Retinal pigment epithelial cell (primary cell): ENCODE data around the gene HMGCS1.
"Not testable (repeated sequence)": the region's sequence is repeated elsewhere in the genome, so short reads cannot be mapped to it uniquely, and the experiment has no call there.

Experiments
- DNase-seq: peaks from one replicate; pipeline ENCODE4 v3.0.0-alpha.2; 2010; ENCODE audit warnings: low read depth
- H3K4me3 ChIP-seq: 2 replicates; pipeline ENCODE4 v1.5.1; 2011; ENCODE audit warnings: mild to moderate bottlenecking, low read length, control low read depth, moderate library complexity
- TF ChIP-seq, protein P1 (sequence below): conservative IDR thresholded peaks from 2 replicates; pipeline ENCODE4 v1.5.1; 2011; ENCODE audit warnings: low read depth, low read length, control low read depth, inconsistent platforms

HMGCS1 gene

DNA sequence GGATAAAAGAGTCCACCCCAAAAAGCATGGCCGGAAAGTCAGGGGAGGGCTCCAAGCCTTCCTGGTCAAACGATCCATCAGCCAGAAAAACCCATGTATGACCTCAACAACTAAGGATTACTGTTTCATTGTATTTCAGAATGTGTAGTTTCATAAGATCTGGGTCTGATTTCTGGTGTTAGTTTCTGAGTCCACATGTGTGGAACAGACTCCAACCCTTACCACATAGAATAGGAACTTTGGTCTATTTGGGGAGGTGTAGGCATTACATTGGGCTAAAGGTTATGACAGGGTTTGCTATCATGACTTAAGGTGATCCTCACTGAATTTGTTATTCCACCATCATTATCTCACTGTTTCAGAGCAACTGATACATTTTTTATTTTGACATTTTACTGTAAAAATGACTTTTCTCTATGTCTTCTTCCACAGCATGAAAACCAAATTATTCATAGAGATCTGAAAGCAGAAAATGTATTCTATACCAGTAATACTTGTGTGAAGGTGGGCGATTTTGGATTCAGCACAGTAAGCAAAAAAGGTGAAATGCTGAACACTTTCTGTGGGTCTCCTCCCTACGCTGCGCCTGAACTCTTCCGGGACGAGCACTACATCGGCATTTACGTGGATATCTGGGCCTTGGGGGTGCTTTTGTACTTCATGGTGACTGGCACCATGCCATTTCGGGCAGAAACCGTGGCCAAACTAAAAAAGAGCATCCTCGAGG is 33.5 kb downstream of the HMGCS1 start:
- TF ChIP-seq, protein P1, sequence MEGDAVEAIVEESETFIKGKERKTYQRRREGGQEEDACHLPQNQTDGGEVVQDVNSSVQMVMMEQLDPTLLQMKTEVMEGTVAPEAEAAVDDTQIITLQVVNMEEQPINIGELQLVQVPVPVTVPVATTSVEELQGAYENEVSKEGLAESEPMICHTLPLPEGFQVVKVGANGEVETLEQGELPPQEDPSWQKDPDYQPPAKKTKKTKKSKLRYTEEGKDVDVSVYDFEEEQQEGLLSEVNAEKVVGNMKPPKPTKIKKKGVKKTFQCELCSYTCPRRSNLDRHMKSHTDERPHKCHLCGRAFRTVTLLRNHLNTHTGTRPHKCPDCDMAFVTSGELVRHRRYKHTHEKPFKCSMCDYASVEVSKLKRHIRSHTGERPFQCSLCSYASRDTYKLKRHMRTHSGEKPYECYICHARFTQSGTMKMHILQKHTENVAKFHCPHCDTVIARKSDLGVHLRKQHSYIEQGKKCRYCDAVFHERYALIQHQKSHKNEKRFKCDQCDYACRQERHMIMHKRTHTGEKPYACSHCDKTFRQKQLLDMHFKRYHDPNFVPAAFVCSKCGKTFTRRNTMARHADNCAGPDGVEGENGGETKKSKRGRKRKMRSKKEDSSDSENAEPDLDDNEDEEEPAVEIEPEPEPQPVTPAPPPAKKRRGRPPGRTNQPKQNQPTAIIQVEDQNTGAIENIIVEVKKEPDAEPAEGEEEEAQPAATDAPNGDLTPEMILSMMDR, result no peak

DNA sequence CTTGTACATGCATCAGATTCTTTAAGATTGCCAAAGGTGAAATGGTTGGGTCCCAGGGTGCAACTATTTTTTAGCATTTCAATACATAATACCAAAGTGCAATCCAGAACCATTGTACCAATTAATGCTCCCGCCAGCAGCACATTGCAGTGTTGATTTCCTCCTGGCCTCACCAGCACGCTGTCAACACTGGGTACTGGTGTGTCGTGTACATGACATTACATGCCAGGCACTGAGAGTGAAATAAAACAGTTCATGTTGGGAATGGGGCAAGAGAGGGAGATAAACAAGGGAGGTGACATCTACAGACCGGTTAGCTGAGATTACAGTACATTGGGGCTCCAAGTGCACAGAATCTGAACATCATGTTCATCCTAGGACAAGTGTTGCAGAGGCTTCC is 37.8 kb downstream of the HMGCS1 start:
- DNase-seq, result no peak
- TF ChIP-seq, protein P1, result no peak
- H3K4me3 ChIP-seq, result no peak overlapping the region

More for the DNA sequence above, 33.5 kb downstream of the HMGCS1 start:
- no peak for DNase-seq
- H3K4me3 ChIP-seq, result no peak overlapping the region

DNA sequence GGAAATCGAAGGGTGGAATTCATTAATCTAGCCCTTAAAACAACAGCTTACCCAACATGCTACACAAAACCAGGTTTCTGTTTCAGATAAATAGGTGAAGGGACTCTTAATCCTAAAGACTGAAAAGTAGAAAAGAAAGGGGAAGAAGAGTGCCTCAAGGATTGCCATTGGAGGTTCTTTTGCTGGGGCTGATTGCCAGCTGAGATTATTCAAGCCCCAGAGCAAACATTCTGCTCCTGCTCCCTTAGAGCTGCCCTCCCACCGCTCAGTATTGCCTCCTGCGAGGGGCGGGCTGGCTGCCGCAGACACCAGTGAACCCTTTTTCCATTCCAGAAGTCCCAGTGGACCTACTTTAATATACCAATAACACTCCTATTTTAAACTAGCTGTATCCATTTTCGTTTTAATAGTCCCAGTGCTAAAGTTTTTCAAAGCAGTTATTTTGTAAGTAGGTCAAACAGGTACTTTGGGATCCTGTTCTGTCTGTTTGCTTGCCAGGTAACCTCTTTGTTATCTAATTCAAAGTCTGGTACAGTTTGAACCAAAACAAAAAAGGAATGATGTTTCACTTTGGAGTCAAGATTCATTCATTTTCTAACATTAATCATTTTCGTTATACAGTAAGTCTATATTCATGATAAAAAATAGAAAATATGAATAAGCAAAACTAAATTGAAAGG is 38.6 kb downstream of the HMGCS1 start:
- DNase-seq, result no peak
- no peak overlapping the region for H3K4me3 ChIP-seq
- TF ChIP-seq, protein P1, result no peak

DNA sequence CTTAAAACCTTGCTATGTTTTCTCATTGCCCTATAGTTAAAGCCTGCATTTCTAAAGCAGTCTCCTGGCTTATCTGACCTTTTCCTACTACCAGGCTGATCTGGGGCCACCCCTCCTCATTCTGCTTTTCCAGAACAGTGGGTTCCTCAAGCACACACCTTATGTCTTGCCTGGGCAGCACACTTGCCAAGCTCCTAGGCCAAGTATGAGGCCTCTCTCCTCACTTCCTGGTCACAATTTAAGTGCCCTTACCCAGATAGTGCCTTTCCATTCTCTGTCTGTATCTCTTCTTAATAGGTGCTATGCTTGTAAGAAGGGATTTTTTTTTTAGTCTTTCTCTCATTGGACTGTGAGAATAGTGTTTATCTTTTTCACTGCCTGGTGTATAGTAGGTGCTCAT is 39.7 kb downstream of the HMGCS1 start:
- TF ChIP-seq, protein P1, result no peak
- no peak overlapping the region for H3K4me3 ChIP-seq
- no peak for DNase-seq

DNA sequence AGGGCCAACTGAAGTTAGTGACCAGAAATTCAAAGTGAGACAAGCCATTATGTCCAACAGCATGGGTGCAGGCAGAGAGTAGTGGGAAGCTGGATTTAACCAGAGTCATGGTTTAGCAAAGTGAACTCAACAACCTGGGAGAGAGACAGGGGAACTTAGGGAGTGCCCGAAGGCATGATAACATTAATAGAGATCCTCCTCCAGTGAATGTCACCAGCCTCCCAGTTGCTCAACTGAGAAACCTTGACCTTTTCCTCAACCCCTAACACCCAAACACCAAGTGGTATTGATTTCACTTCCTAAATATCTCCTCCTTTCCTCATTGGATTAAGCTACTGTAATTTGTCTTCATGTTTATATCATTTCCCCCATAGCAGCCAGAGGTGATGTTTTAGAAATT is 42.6 kb downstream of the HMGCS1 start:
- TF ChIP-seq, protein P1, result no peak
- DNase-seq, result no peak
- H3K4me3 ChIP-seq, result no peak overlapping the region

DNA sequence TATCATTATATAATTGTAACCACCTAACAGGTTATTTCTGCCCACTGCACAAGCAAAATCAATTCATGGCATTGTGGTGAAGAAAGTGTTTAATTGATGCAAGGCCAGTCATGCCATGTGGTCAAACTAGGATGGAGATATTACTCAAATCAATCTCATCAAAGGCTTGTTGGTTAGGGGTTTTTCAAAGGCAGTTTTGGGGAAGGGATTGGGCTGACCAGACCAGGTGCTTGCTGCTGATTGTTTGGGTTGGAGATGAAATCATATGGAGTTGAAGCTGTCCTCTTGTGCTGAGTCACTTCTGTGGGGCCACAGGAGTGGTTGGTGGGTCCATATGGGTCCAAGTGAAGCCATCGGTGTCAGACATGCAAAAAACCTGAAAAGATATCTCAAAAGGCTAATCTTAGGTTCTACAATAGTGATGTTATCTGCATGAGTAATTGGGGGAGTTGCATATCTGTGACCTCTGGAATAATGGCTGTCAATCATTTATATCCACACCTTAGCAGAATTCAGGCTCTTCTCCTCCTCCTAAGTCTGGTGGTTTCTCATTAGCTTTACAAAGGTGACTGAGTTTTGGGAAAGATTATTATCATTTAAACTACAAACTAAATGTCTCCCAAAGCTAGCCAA is 44.9 kb downstream of the HMGCS1 start:
- DNase-seq, result no peak
- TF ChIP-seq, protein P1, result no peak
- no peak overlapping the region for H3K4me3 ChIP-seq

DNA sequence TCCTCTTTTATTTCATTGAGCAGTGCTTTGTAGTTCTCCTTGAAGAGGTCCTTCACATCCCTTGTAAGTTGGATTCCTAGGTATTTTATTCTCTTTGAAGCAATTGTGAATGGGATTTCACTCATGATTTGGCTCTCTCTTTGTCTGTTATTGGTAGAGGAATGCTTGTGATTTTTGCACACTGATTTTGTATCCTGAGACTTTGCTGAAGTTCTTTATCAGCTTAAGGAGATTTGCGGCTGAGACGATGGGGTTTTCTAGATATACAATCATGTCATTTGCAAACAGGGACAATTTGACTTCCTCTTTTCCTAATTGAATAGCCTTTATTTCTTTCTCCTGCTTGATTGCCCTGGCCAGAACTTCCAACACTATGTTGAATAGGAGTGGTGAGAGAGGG is 50.9 kb downstream of the HMGCS1 start:
- DNase-seq, H3K4me3 ChIP-seq: not testable (repeated sequence)
